Measurements from ENCODE around the gene LRRC56. TPM values are rescaled to one million over a fixed set of nuclear protein-coding genes. Genes with fewer than 3 reads are reported as not detected.

The LRRC56 gene
- total and polyA plus RNA-seq, 9 of the 15 experiments (the other 6 are each of a cell fraction or from before 2014, with no cell fraction given) = 0.03 to 4.5 (median 1.0) TPM; not detected in 1

GRCh38 chr11:571802-572185, 34.5 kb downstream of the LRRC56 start:
- 73% methylated on average over 6 of the region's 8 CpGs for WGBS (ENCODE audit: insufficient coverage, low coverage, missing lambda C conversion rate)
- peak overlapping the region in 1 of 2 experiments; percentile 48; a peak in 1 of 4 replicates for H3K9ac ChIP-seq (ENCODE audit: insufficient read depth in 1 of 2, low read depth in 2 of 2, low read length in 2 of 2)
- no peaks in the 10 kb centered on the region for H3K9me3 ChIP-seq (replicated peaks; ENCODE audit: control insufficient read depth, insufficient read depth, low read depth, low read length)
- BruUV-seq (replicated peaks) = no TSS peak
- peaks cover 45% of the 10 kb centered on the region for H3K79me2 ChIP-seq (ENCODE audit: control insufficient read depth, insufficient read depth, low read length)
- FAIRE-seq (no peak), ATAC-seq (no peak), DNase-seq (ENCODE audit: extremely low read depth in 1 of 4, low spot score in 3 of 4) (no peak)
- H3K4me2 ChIP-seq (ENCODE audit: insufficient read depth, low read length) = no peak overlapping the region
- H3K4me1 ChIP-seq (replicated peaks in 1 of 2; ENCODE audit: control insufficient read depth in 2 of 2, insufficient read depth in 2 of 2, low read length in 2 of 2) = peaks cover 35 to 68% of the 10 kb centered on the region in 2 experiments
- ChIA-PET CTCF (ENCODE audit: low intra/inter-chr PET ratio) (no interaction called here), POLR2A (interaction anchor here (0.6 kb wide), 1 partner anchor 69 kb away, joined by 3 read pairs; no protein-coding TSS in a partner anchor)
- H3K9me1 ChIP-seq (ENCODE audit: control insufficient read depth, insufficient read depth, low read length) = no peaks in the 10 kb centered on the region
- no peak overlapping the region for H3K4me3 ChIP-seq
- H4K20me1 ChIP-seq (replicated peaks; ENCODE audit: control insufficient read depth, insufficient read depth, low read length) = peaks cover under 1% of the 10 kb centered on the region; the same call in 1 of the 2 replicates
- no peak overlapping the region for H3K27ac ChIP-seq (ENCODE audit: extremely low read depth, low read depth, low read length)
- H3K36me3 ChIP-seq (ENCODE audit: control insufficient read depth, insufficient read depth, low read length) = peaks cover 5% of the 10 kb centered on the region; the same call in 2 of the 3 replicates
- in situ Hi-C loops (cut with MboI) (no loop called here), intact Hi-C loops (cut with micrococcal nuclease) (no loop called here)
- no peaks in the 10 kb centered on the region for H3K27me3 ChIP-seq (ENCODE audit: control insufficient read depth in 2 of 2, insufficient read depth in 2 of 2, low read length in 2 of 2)
- H2AFZ ChIP-seq (ENCODE audit: low read depth, low read length) = no peak overlapping the region
- TF ChIP-seq NR2C1 (IDR thresholded peaks at IDR 0.05) = no peak
- TF ChIP-seq NR2C1 (tag; IDR thresholded peaks at IDR 0.05) = no peak

GRCh38 chr11:573146-573759, 35.9 kb downstream of the LRRC56 start:
- Histone ChIP-seq H3K27me3 (ENCODE audit: control insufficient read depth in 2 of 2, insufficient read depth in 2 of 2, low read length in 2 of 2) (no peaks in the 10 kb centered on the region), H3K4me1 (replicated peaks in 1 of 2; ENCODE audit: control insufficient read depth in 2 of 2, insufficient read depth in 2 of 2, low read length in 2 of 2) (peaks cover 34 to 66% of the 10 kb centered on the region in 2 experiments), H4K20me1 (replicated peaks; ENCODE audit: control insufficient read depth, insufficient read depth, low read length) (peaks cover 15% of the 10 kb centered on the region), H3K27ac (ENCODE audit: extremely low read depth, low read depth, low read length) (no peak overlapping the region), H2AFZ (ENCODE audit: low read depth, low read length) (no peak overlapping the region), H3K4me2 (ENCODE audit: insufficient read depth, low read length) (no peak overlapping the region; the same call in 1 of the 2 replicates), H3K9me3 (replicated peaks; ENCODE audit: control insufficient read depth, insufficient read depth, low read depth, low read length) (no peaks in the 10 kb centered on the region), H3K4me3 (no peak overlapping the region), H3K79me2 (ENCODE audit: control insufficient read depth, insufficient read depth, low read length) (peaks cover 45% of the 10 kb centered on the region), H3K36me3 (ENCODE audit: control insufficient read depth, insufficient read depth, low read length) (peaks cover 12% of the 10 kb centered on the region; the same call in 2 of the 3 replicates), H3K9me1 (ENCODE audit: control insufficient read depth, insufficient read depth, low read length) (no peaks in the 10 kb centered on the region), H3K9ac (ENCODE audit: insufficient read depth in 1 of 2, low read depth in 2 of 2, low read length in 2 of 2) (peak overlapping the region in 1 of 2 experiments; percentile 70; a peak in 2 of 4 replicates)
- CTCF ChIA-PET (ENCODE audit: low intra/inter-chr PET ratio) = no interaction called here
- no peak for ATAC-seq
- no peak for FAIRE-seq
- intact Hi-C loops (cut with micrococcal nuclease) (no loop called here), in situ Hi-C loops (cut with MboI) (no loop called here)
- no peak for DNase-seq (ENCODE audit: extremely low read depth in 1 of 4, low spot score in 3 of 4)
- 87% methylated on average over 16 of the region's 16 CpGs for WGBS (ENCODE audit: insufficient coverage, low coverage, missing lambda C conversion rate)
- BruUV-seq (replicated peaks) = no TSS peak
- POLR2A ChIA-PET = interaction anchor here (0.9 kb wide), 1 partner anchor 9 kb away, joined by 3 read pairs; no protein-coding TSS in a partner anchor
- no peak for TF ChIP-seq CXXC5 (CRISPR knock-in tag; IDR thresholded peaks at IDR 0.05)
- TF ChIP-seq L3MBTL2 (IDR thresholded peaks at IDR 0.05) = no peak
- no peak for TF ChIP-seq GTF2F1 (IDR thresholded peaks at IDR 0.05; ENCODE audit: low read depth, low read length)
- TF ChIP-seq MCM2 (IDR thresholded peaks at IDR 0.05; ENCODE audit: low read depth) = no peak
- no peak for TF ChIP-seq ZFP30 (CRISPR knock-in tag; IDR thresholded peaks at IDR 0.05; ENCODE audit: borderline replicate concordance)
- TF ChIP-seq ZNF699 (CRISPR knock-in tag; IDR thresholded peaks at IDR 0.05; ENCODE audit: insufficient replicate concordance) = no peak
- no peak for TF ChIP-seq DEAF1 (CRISPR knock-in tag; IDR thresholded peaks at IDR 0.05)
- TF ChIP-seq ZNF584 (CRISPR knock-in tag; IDR thresholded peaks at IDR 0.05; ENCODE audit: low read depth) = no peak
